ENCODE measurements around the gene ANGPT4. TPM values are rescaled to one million over a fixed set of nuclear protein-coding genes. Genes with fewer than 3 reads are reported as not detected.

ANGPT4 gene
- total and polyA plus RNA-seq, 2 of the 8 experiments (the other 6 are each of a cell fraction or from before 2014, with no cell fraction given): 0.07 to 0.33 TPM

GRCh38 chr20:945841-946240 lies 29.7 kb upstream of the ANGPT4 start:
- Histone ChIP-seq H3K4ac (replicated peaks; ENCODE audit: insufficient read length, low read depth, low read length) (no peak overlapping the region), H3K14ac (ENCODE audit: insufficient read length) (no peak overlapping the region), H4K91ac (replicated peaks; ENCODE audit: insufficient read length, low read length) (no peak overlapping the region), H2BK20ac (ENCODE audit: low read length) (no peak overlapping the region), H2BK5ac (ENCODE audit: low read depth, low read length) (no peak overlapping the region), H4K5ac (ENCODE audit: insufficient read length, low read depth, low read length) (no peak overlapping the region), H2AK5ac (ENCODE audit: low read depth, low read length) (no peak overlapping the region), H3K23ac (ENCODE audit: insufficient read length) (no peak overlapping the region), H4K8ac (ENCODE audit: extremely low read depth, insufficient read depth, low read length) (no peak overlapping the region), H3K4me2 (ENCODE audit: insufficient read depth in 1 of 2, low read depth in 2 of 2, low read length in 2 of 2) (no peak overlapping the region), H2BK12ac (ENCODE audit: low read depth, low read length) (peak overlapping the region; percentile 50; the same call in 1 of the 2 replicates), H3K27ac (ENCODE audit: low read depth, low read length) (no peak overlapping the region), H3K4me1 (replicated peaks in 1 of 4; ENCODE audit: control insufficient read depth in 3 of 4, insufficient read depth in 4 of 4, low read length in 3 of 4) (peaks cover 0 to 14% (median 8%) of the 10 kb centered on the region in 4 experiments; a peak in 5 of 7 replicates), H3K23me2 (ENCODE audit: low read depth, low read length) (no peaks in the 10 kb centered on the region), H2BK15ac (ENCODE audit: low read length) (no peak overlapping the region; the same call in 1 of the 2 replicates), H3K79me1 (ENCODE audit: low read depth, low read length) (no peaks in the 10 kb centered on the region), H3K56ac (replicated peaks; ENCODE audit: insufficient read length, low read depth, low read length) (no peak overlapping the region), H3K79me2 (ENCODE audit: control insufficient read depth in 1 of 2, insufficient read depth in 2 of 2, low read length in 2 of 2) (no peaks in the 10 kb centered on the region), H3K36me3 (ENCODE audit: control insufficient read depth in 2 of 4, insufficient read depth in 4 of 4, low read length in 3 of 4) (no peaks in the 10 kb centered on the region), H3K27me3 (replicated peaks in 1 of 4; ENCODE audit: control insufficient read depth in 3 of 4, extremely low read depth in 1 of 4, insufficient read depth in 3 of 4, low read length in 3 of 4) (no peaks in the 10 kb centered on the region), H3K4me3 (ENCODE audit: extremely low read depth in 1 of 4, insufficient read depth in 2 of 4, low read depth in 3 of 4, low read length in 4 of 4) (no peak overlapping the region), H4K20me1 (replicated peaks in 1 of 2; ENCODE audit: control insufficient read depth in 1 of 2, insufficient read depth in 2 of 2, low read length in 2 of 2) (no peaks in the 10 kb centered on the region), H3K18ac (ENCODE audit: extremely low read depth, low read length) (no peak overlapping the region; the same call in 1 of the 2 replicates), H2AFZ (ENCODE audit: low read length) (no peak overlapping the region), H3K9me3 (ENCODE audit: insufficient read depth in 2 of 2, low read depth in 1 of 2, low read length in 1 of 2) (no peaks in the 10 kb centered on the region), H2BK120ac (replicated peaks; ENCODE audit: low read depth, low read length) (no peak overlapping the region), H3K9ac (replicated peaks in 1 of 4; ENCODE audit: extremely low read depth in 1 of 4, low read depth in 3 of 4, low read length in 3 of 4) (no peak overlapping the region)
- DNase-seq (ENCODE audit: low read depth in 1 of 2, low spot score in 2 of 2): no peak
- no peak for FAIRE-seq
- POLR2A ChIA-PET (ENCODE audit: partially characterized antibody): no interaction called here
- 96% methylated on average over 13 of the region's 13 CpGs; no CpG with 5 or more reads in 1 of the 2 experiments for WGBS, 2 experiments (ENCODE audit: extremely low coverage in 1 of 2, insufficient coverage in 1 of 2, insufficient read length in 1 of 2, insufficient replicate concordance in 2 of 2, low coverage in 1 of 2, low lambda C conversion rate in 2 of 2, missing lambda C conversion rate in 1 of 2)
- CTCF ChIA-PET (ENCODE audit: partially characterized antibody): interaction anchor here (1.0 to 8.5 kb wide), 5 partner anchors 10 to 163 kb away, joined by 3 to 83 read pairs (median 4); no protein-coding TSS in a partner anchor
- no peak for TF ChIP-seq POLR2AphosphoS5 (IDR thresholded peaks at IDR 0.05; ENCODE audit: low read depth, low read length)
- no peak for TF ChIP-seq NRF1 (IDR thresholded peaks at IDR 0.05; ENCODE audit: low read depth, low read length)
- no peak for TF ChIP-seq EGR1 (IDR thresholded peaks at IDR 0.05; ENCODE audit: borderline replicate concordance, low read depth, low read length)
- no peak for TF ChIP-seq BRCA1 (IDR thresholded peaks at IDR 0.05; ENCODE audit: low read depth, low read length)
- TF ChIP-seq YY1 (IDR thresholded peaks at IDR 0.05; ENCODE audit: low read depth, low read length): no peak
- no peak for TF ChIP-seq POU5F1 (IDR thresholded peaks at IDR 0.05; ENCODE audit: low read depth, low read length)
- no peak for TF ChIP-seq KDM1A (IDR thresholded peaks at IDR 0.05; ENCODE audit: borderline replicate concordance, low read length)
- no peak for TF ChIP-seq PHF8 (conservative IDR thresholded peaks at IDR 0.05; ENCODE audit: low read depth, low read length)
- TF ChIP-seq FOSL1 (IDR thresholded peaks at IDR 0.05; ENCODE audit: insufficient read depth, low read depth, low read length): no peak
- no peak for TF ChIP-seq CEBPB (IDR thresholded peaks at IDR 0.05; ENCODE audit: low read depth, low read length)
